OCI-M1 (cell line): ENCODE data around the gene SUCLG2.

ENCODE experiments used
- DNase-seq: peaks from one replicate; lab custom pipeline; 2025; lab: John Stamatoyannopoulos, UW

SUCLG2 gene

DNA sequence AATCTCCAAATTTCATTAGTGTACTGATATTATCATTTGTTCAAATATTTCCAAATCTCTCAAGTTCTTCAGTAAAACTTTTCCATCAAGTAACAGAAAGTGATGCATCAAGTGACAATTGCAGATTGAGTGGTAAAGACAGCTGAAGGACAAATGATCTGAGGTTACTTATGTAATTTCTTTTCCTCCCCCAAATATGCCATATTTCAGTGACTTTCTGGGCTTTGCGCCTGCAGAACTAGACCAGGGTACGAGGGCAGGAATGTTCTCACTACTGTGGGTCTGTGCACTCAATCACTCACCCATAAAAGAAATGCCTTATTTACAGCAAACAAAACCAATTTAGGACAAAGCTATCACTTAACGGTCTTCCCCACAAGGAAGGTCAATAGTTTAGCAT lies 4.7 kb downstream of the SUCLG2 start:
- no peak for DNase-seq

DNA sequence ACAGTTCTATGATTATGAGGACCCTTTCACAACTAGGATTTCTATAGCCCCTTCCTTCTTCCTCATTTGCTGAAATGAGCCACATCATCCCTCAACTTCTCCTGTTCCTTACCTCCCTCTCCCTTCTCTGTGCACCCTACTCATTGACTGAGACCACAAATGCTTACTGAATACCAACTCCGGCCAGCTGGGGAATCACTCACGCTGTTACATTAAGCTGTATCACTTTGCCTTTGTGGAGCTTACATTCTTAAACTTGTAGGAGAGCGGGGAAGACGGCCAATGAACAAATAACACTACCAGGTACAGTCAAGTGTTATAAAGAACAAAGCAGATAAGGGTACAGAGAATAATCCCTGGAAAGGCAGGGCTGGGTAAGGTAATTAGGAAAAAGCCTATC lies 5.7 kb downstream of the SUCLG2 start:
- DNase-seq = no peak

DNA sequence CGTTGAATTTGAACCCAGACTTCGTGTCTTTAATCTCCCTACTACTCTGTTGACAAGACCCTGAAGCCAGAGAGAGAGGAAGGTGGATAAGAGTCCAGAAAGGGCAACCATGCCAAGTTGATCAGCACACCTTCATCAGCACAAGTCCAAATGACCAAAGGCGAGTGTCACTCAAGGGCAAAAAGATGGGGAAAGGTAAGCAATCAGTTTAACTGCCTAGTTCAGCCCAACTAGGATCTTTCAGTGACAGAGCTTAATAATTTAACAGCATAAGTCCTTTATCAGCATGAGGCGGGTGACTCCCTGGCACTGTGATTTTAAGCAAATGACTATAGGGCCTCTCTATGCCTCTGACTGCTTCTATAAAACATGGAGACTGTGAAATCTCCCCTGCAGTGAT lies 6.2 kb downstream of the SUCLG2 start:
- no peak for DNase-seq

DNA sequence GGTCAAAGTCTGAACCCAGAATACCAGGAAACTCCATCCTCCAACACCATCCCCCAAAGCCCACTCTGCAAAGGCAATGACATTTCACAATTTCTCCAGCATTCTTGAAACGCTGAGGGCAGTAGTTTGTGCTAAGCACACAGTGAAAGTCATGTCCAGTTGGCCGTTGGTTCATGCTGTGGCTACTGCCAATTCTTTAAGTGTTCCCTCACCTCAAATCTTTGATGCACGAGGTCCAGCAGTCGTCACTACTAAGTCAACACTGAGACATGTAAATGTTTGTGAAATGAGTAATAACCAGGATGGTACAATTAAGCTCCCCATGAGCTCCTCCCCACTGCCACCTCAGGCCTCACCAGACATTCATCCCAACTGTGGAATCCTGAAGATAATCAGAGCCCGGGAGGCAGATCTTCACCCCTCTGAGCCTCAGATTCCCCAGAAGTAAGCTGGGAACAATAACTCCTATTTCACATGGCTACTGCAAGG lies 7.0 kb downstream of the SUCLG2 start:
- no peak for DNase-seq

DNA sequence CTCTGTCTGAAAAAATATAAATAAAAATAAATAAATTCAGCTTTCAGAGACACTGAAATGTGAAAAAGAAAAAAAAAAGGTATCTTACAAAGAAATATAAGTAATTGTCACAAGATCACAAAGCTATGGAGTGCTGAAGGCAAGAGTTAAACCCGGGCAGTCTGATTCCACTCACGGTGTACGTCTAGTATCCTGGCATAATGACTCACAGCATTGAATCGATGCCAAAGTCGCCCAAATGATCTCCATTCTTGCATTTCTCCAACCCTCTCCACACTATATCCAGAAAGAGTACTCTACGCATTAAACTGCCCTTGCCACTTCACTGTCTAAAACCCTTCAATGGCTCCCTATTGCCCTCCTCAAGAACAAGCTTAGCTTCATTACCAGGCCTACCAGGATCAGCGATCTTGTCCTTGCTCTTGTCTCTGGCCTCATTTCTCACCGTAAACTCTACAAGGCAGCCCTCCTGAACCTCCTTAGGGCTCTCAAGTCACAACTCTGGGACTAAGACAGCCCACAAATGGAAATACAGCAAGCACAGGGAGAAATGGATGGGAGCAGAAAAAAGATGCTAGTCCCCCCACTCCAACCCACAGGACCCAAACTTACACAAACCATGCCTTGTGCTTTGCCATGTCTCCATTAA lies 7.7 kb downstream of the SUCLG2 start:
- DNase-seq = no peak

DNA sequence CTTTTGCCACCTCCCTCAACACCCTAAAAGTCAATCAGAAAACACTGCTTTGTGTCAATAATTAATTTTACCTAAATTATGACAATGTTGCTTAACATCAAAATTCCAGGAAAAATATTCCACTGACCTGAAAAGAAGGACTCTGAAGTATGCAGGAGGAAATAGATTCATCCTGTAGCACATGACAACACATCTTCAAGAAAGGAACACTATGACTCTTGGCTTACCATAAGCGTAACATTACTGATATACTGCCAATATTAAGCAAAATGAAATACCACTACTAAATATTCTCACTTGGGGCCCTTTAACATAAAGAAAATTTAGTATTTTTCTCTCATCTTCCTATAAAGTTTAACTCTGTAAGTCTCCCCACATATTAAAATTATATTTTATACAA lies 9.6 kb downstream of the SUCLG2 start:
- no peak for DNase-seq

DNA sequence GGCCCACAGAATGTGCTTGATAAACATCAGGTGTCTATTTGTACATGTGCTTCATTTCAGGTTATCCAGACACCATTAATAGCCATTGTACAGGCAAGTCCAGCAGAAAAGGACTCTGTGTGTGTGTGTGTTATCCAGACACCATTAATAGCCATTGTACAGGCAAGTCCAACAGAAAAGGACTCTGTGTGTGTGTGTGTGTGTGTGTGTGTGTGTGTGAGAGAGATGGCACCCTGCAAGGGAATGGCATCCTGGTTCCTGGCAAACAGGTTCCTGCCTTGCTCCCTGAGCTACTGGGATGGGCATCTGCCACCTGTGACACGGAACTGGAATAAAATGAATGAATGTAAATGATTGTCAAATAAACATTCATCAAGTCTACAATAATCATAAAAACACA lies 11.7 kb downstream of the SUCLG2 start:
- DNase-seq = no peak

DNA sequence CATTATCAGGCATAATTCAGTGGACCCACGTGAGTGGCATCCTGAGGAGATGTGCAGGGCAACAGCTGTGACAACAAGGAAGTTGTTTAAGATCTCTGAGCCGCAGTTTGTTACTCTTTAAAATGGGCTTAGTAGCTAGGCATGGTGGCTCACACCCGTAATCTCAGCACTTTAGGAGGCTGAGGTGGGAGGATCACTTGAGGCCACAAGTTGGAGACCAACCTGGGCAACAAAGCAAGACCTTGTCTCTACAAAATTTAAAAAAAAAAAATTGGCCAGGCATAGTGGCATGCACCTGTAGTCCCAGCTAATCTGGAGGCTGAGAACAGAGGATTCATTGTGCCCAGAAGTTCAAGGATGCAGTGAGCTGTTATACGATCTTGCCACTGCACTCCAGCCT lies 12.2 kb downstream of the SUCLG2 start:
- DNase-seq = no peak

DNA sequence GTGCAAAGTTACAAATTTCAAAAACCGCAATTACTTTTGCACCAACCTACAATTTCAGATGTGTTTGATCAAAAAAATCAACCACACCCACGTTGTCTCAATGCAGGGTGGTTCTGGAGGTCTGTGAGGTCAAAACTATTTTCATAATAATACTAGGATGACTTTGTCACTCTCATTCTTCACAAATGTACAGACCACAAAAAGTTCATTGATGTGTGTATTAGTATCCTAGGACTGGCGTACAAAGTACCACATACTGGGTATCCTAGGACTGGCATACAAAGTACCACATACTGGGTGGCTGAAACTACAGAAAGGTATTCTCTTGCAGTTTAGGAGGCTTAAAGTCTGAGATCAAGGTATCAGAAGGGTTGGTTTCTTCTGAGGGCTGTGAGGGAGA lies 13.0 kb downstream of the SUCLG2 start:
- DNase-seq = no peak

DNA sequence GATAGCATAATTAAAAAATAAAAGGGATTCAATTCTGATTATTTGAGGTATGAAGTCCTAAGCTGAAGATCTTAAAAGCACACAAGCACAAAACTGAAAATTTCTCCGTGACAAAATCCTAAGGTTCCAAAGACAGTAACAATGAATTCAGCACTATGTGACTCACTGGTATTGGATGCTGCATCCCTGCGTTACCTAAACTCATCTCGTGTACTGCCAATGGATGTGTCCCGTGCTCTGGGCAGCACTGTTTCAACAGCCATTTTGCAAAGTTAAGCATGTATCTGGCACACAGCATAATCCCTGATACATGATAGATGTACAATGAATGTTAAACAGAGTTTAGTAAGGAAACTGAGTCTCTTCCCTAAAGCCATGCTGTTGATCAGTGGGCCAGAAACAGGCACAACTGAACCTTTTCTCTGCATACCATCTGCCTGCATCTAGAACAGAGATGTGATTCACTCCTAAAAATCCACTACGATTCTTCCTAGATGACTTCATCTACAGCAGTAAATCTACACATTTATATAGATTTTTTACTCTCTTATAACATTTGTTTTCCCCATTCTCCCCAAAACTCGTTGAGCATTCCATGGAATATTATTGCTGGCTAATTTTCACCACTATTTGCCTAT lies 14.3 kb downstream of the SUCLG2 start:
- no peak for DNase-seq

DNA sequence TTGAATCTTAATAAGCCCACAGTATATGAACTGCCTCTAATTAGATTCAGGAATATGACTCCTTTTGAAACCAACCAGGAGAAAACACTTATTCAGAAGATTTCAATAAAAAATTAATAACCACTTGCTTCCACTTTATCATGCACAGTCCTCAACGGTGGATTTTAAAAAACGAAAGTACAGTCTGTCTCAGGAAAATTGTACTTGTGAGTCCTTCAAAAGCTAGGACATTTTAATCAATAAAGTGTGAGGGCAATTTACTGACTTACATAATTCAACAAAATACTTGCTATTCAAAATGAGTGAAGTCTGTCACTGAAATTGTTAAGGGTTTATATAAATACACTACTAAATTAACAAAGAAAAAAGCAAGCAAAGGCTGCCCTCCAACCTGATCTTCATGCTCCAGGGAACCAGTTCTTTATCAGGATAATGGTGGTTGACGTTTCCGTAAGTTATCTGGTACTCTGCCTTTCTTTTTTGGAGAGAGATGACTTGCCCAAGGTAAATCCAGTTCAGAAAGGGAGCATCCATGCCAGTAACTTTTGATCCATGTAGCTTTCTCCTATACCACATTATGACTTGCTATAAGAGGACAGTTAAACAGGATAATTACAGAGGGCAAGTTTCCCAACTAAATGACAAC lies 17.0 kb downstream of the SUCLG2 start:
- no peak for DNase-seq

DNA sequence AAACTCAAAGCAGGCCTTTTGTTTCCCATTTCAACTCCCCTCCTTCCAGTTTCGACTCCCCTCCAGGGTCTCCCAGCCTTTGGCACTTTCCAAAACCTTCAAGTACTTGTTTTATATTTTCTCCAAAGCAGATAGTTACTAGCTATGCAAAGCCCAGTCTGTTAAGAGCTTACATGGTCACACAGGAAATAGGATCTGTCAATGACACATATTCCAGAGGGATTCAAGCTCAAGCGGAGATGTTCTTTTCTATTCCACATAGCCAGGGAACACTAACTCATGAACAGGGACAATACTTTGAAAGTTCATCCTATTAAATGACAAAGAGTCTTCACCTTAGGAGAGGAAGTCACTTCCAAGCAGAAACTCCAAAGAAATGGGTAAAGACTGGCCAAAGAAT lies 18.6 kb downstream of the SUCLG2 start:
- no peak for DNase-seq

DNA sequence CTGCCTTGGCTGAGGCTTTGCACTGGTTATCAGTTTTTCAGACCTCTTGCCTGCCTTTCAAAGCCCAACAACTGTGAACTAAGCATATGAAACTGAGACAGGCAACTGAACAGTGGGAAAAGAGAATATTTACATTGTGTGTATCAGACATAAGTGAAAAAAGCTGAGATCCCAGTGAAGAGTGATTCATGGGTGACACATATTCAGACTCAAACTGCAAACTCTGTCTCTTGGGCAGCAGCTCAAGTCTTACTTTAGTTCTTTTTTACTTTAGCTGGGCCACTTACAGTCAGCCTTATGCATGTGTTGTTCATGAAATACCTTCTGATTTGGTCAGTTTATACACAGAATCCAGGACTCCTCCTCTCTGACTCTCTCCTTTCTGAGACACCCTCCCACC lies 19.2 kb downstream of the SUCLG2 start:
- no peak for DNase-seq

DNA sequence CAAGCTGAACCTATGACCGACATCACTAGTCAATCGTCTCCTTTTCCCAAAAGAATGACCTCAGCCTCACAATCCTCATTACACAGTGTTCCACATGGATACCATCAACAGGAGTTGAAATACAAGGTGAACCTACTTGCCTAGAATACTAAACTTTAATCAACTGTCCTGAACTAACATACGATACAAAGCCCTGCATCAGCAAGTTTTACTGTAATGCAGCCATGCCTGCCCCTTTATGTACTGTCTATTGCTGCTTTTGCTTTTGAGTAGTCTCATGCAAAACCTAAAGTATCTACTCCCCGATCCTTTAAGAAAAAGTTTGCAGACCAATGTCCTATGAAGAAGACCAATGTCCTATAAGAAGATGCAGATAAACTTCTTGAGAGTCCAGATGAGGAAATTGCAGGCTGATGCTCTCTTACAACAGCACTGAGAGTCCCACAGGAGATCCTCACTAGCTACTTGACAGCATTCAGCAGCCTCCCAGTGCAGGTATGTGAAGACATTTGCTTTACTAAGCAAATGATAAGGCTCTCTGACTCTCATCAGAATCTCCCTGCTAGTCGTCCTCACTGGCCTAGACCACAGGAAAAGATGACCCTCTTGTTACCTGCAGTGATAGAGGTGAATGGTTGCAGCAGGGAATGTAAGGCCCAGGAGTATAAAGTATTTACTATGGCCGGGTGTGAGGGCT lies 23.6 kb downstream of the SUCLG2 start:
- DNase-seq = no peak

DNA sequence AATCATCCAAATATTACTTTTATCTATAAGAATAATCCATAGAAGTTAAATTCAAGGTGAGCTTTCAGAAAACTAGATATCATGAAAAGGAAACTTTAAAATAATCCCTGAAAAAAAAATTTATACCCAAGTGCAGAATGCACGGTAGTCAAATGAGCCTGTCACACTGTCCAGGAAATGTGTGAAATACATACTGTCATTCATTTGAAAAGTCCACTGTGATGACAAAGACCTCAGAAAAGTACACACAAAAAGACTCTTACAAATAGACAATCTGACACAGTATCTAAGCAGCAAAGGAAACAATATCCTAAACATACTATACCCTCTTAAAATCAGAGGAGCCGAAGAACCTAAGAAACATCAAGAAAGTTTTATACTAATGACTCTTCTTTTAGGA lies 29.7 kb downstream of the SUCLG2 start:
- DNase-seq = no peak

DNA sequence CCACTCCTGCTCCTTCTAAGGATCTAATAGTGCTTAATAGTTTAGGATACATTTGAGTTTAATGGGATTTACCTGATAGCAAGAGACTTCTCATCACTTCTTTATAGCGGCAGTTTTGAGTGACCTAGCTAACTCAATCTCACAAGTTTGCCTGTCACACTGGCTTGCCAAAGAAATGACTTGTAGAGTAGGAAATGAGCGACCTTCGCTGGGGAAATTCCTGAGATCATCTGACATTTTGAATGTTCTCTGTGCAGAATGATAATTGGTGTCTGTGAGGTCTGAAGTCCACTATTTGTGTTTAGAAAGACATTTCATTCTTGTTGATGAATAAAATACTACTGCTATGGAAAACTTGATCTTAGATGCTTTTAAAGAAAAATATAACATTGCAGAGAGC lies 30.3 kb downstream of the SUCLG2 start:
- no peak for DNase-seq

DNA sequence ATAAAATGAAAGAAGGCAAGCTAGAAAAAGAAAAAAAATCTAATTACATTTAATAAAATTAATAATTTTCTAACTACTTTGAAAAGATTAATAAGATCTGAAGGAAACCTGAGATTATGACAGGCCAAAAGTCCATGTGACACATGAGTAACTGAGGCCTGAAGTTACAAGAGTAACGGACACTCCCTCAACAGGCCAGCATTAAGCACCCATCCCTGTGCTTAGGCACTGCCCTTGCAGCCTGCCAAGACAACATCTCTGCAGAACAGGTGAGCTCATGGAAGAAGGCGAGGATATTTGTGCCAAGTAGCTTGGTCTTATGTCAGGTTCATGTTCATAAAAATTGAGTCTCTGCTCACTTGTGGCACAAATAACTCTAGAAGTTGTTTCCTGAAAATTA lies 31.8 kb downstream of the SUCLG2 start:
- DNase-seq = no peak

DNA sequence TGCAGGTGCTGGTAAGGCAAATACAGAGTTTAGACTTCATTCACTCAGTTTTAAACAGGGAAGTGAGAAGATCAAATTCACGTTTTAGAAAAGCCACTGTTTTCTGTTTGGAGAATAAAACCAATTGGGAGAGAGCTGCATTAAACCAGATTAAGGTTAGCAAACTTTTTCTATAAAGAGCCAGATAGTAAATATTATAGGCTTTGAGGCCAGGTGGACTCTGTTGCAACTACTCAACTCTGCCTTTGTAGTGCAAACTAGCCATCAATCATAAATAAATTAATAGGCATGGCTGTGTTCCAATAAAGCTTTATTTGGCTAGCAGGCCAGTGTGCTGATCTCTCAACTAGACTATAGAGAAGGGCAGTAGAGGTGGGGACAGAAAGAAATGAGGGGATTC lies 33.5 kb downstream of the SUCLG2 start:
- DNase-seq = no peak

DNA sequence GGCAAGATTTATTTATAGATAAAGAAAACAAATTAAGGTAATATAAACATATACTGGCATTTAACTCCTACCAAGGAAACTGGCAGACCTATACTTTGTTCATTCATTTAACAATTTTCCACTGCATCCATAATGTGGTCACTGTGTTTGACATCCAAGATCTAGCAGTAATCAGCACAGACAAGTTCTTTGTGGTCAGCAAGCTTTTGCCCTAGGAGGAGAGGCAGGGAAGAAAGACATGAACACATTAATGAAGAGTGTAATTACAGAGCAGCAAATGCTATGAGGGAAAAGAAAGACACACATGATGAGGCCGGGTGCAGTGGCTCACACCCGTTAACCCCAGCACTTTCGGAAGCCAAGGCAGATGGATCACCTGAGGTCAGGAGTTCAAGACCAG lies 34.4 kb downstream of the SUCLG2 start:
- no peak for DNase-seq

DNA sequence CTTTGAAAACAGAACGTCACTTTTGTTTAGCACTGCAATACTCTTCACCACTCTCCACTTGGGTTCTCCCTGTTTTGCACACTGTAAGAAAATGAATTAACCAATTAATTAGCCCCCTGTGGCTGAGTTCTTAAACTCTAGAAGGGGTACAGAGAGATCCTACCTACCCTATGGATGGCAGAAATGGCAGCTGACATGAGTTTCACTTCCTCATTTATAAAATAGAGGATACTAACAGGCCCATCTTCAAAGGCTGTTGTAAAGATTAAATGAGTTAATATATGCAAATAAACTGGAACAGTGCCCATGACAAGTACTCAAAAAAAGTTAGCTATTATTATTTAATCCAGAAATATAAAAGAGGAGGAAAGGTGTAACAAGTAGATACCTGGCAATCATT lies 36.9 kb downstream of the SUCLG2 start:
- no peak for DNase-seq

DNA sequence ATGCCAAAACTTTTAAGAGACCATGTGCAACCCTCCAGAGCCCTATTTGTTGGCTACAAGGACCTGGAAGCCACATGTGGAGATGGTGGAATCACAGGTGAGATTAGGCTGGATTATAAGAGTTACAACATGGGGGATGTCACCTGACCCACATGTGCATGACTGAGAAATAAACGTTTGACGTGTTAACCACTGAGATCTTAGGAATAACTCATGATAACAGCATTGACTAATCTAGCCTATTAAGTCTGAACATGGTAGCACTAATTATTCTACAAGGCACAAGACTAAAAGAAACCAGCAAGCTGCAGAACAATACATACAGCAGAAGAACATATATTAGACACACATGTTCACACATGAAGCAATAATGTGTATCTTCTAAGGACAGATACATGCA lies 38.4 kb downstream of the SUCLG2 start:
- DNase-seq = no peak

DNA sequence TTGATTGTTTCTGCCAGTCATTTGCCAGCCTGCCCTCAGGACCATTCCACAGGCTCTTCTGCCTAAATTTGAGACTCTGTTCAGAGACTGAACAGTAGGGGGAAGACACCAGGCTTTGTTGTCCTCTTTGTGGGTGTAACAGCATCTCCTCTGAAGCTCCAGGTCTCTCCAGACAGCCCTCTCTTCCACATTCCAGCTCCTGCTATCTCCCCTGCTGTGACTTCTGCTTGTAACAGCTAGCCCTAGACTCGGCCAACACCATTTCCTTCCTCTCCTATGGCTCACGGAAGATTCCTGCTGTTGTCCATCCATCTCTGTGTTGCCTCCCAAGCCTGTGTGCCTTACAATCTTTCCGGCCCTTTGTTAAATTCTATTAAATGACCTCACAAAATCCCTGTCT lies 40.2 kb downstream of the SUCLG2 start:
- DNase-seq = no peak

DNA sequence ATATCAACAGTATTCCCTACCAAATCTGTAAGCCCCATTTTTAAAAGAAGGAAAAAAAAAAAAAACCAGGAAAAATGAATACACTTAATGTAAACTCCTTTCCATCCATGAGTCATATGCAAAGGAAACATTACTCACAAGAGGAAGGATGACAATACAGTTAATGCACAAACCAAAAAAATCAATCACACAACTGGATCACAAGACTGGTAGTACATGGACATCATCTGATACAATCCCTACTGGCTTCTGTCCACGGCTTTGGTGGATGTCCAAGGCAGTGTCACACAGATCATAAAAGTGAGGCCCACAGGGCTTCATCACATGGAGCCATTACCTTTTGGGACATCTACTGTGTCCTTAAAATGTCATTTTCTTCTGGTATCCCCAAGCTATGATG lies 44.0 kb downstream of the SUCLG2 start:
- no peak for DNase-seq
